Measurements from ENCODE around the gene PDE8B.

PDE8B gene

GRCh38 chr5:77222722-77223121 is 12.2 kb downstream of the PDE8B start:
- in situ Hi-C loops (cut with HindIII; ENCODE audit: low pct_ligation_motif_present, low pct_unique_long_range_greater_than_20kb, low sequenced_read_pairs): no loop called here
- DNase-seq: no peak

- in situ Hi-C loops (cut with HindIII; ENCODE audit: low pct_ligation_motif_present, low pct_unique_long_range_greater_than_20kb, low sequenced_read_pairs): no loop called here
- DNase-seq: no peak
Measured at GRCh38 chr5:77223653-77224052, 13.2 kb downstream of the PDE8B start.

DNA sequence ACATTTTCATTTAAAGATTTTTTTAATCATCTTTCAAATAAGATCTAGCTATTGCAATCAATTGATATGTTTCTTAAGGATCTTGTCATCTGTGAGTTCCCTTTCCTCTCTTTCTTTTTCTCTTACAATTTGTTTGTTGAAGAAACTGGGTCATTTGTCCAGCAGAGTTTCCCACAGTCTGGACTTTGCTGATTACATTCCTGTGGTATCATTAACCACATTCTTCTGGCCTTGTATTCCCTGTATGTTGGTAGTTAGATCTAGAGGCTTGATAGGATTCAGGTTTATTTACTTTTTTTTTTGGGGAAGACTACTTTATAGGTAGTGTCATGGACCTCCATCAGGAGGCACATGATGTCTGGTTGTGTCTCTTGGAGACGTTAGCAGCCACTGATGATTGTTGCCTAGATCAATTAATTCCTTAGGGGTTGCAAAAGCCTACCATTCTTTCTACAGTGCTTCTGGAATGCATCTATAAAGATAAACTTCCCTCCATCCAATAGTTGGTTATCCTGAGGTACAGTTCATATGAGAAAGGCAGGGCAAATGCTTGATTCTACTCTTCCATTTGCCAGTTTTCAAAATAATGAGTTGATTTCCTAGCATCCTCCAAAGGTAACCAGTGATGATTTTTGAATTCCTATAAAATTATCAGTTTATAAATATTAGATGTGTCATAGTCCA is 14.3 kb downstream of the PDE8B start:
- DNase-seq: no peak

GRCh38 chr5:77225531-77225930 is 15.1 kb downstream of the PDE8B start:
- in situ Hi-C loops (cut with HindIII; ENCODE audit: low pct_ligation_motif_present, low pct_unique_long_range_greater_than_20kb, low sequenced_read_pairs): no loop called here
- no peak for DNase-seq

More for the DNA sequence above, 14.3 kb downstream of the PDE8B start:
- in situ Hi-C loops (cut with HindIII; ENCODE audit: low pct_ligation_motif_present, low pct_unique_long_range_greater_than_20kb, low sequenced_read_pairs): no loop called here

- in situ Hi-C loops (cut with HindIII; ENCODE audit: low pct_ligation_motif_present, low pct_unique_long_range_greater_than_20kb, low sequenced_read_pairs): no loop called here
- no peak for DNase-seq
Measured at GRCh38 chr5:77229887-77230286, 19.4 kb downstream of the PDE8B start.

- DNase-seq: peak; percentile 2
- in situ Hi-C loops (cut with HindIII; ENCODE audit: low pct_ligation_motif_present, low pct_unique_long_range_greater_than_20kb, low sequenced_read_pairs): no loop called here
Measured at GRCh38 chr5:77230727-77231470, 20.4 kb downstream of the PDE8B start.

DNA sequence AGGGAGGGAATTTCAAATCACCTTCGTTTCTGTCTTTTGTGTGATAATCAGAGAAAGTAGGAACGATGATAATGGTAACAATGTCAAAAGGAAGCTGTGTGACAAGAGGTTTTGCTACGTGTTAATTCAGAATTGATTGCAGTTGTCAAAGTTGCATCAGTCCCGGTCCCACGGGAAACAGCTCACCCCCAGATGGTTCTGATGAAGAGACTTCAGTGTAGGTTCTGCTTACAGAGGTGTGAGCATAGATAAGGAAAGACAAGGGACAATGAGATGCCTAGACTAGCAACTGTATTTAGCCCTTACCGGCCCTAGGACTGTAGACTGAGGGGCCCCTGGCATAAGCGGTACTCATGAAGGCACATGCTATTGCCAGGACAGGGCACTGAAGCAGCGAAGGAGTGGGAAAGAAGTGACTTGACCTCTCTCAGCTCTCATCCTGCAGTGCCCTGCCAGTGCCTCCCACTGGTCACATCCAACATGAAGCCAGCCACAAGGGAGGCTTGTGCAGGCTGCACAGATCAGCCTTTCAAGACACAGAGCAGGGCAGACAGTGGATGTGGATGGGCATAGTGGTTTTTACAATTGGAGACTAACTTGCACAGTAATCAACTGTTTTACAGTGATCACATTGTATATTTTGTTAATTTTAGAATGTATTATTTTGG is 21.1 kb downstream of the PDE8B start:
- no peak for DNase-seq
- in situ Hi-C loops (cut with HindIII; ENCODE audit: low pct_ligation_motif_present, low pct_unique_long_range_greater_than_20kb, low sequenced_read_pairs): no loop called here

GRCh38 chr5:77232574-77233358 is 22.3 kb downstream of the PDE8B start:
- in situ Hi-C loops (cut with HindIII; ENCODE audit: low pct_ligation_motif_present, low pct_unique_long_range_greater_than_20kb, low sequenced_read_pairs): no loop called here
- DNase-seq: no peak

- DNase-seq: no peak
- in situ Hi-C loops (cut with HindIII; ENCODE audit: low pct_ligation_motif_present, low pct_unique_long_range_greater_than_20kb, low sequenced_read_pairs): no loop called here
Measured at GRCh38 chr5:77235846-77236721, 25.6 kb downstream of the PDE8B start.

GRCh38 chr5:77239126-77239741 is 28.8 kb downstream of the PDE8B start:
- DNase-seq: peak; percentile 18

GRCh38 chr5:77241444-77241843 is 31.0 kb downstream of the PDE8B start:
- no peak for DNase-seq
- in situ Hi-C loops (cut with HindIII; ENCODE audit: low pct_ligation_motif_present, low pct_unique_long_range_greater_than_20kb, low sequenced_read_pairs): no loop called here

More at GRCh38 chr5:77239126-77239741, 28.8 kb downstream of the PDE8B start:
- in situ Hi-C loops (cut with HindIII; ENCODE audit: low pct_ligation_motif_present, low pct_unique_long_range_greater_than_20kb, low sequenced_read_pairs): no loop called here

DNA sequence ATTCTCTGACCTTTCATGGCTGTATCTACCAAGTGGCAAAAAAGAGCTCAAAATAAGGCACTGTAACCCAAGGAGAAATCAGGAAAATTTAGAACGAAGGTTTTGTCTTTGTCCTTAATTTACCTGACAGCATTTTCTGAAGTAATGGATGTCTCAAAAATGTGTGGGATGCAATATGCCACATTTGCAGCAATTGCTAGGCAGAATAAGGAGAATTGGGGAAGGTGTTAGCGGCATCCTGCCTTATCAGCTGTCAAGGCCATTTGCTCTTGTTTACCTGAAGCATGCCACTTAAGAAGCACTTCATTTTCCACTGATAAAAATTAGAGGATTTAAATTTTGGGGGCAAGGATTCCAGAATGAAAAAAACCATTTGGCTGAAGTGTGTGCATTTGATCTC is 39.0 kb downstream of the PDE8B start:
- in situ Hi-C loops (cut with HindIII; ENCODE audit: low pct_ligation_motif_present, low pct_unique_long_range_greater_than_20kb, low sequenced_read_pairs): no loop called here

DNA sequence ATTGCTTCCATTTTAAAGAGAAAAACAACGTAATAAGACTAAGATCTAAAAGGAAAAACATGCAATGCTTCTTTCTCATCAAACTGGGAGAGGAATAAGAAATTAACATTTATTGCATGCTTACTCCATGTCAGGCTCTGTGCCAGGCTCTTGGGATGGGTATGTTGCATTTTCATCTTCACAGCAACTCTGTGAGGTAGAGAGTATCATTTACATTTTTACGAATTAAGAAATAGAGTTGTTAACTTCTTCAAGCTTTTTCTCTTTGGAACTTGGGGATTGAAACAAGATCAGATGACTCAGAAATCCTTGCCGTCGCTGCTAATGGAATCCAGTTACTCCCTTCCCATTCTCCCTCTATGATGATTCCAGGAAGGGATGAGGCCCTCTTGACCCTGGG is 39.5 kb downstream of the PDE8B start:
- in situ Hi-C loops (cut with HindIII; ENCODE audit: low pct_ligation_motif_present, low pct_unique_long_range_greater_than_20kb, low sequenced_read_pairs): no loop called here
- DNase-seq: no peak

More for the DNA sequence above, 39.0 kb downstream of the PDE8B start:
- DNase-seq: no peak

DNA sequence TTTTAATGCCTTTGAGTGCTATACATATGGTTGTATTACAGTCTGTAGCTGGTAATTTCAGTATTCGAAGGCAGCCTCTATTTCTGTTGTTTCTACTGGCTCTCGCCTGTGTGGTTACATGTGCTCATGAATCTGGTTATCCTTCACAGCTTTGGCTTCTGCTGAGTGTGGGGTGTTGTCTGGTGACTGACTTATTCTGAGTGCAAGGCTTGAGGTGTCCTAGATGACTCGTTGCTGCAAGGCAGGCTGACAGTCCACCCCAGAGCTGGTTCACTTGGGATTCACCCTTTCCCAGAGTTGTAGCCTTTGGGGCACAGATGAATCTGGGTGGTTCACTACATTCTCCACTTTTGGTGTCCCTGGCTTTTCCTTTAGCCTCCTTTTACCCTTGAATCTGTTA is 41.4 kb downstream of the PDE8B start:
- no peak for DNase-seq
- in situ Hi-C loops (cut with HindIII; ENCODE audit: low pct_ligation_motif_present, low pct_unique_long_range_greater_than_20kb, low sequenced_read_pairs): no loop called here

GRCh38 chr5:77255617-77256016 is 45.1 kb downstream of the PDE8B start:
- no peak for DNase-seq
- in situ Hi-C loops (cut with HindIII; ENCODE audit: low pct_ligation_motif_present, low pct_unique_long_range_greater_than_20kb, low sequenced_read_pairs): no loop called here

DNA sequence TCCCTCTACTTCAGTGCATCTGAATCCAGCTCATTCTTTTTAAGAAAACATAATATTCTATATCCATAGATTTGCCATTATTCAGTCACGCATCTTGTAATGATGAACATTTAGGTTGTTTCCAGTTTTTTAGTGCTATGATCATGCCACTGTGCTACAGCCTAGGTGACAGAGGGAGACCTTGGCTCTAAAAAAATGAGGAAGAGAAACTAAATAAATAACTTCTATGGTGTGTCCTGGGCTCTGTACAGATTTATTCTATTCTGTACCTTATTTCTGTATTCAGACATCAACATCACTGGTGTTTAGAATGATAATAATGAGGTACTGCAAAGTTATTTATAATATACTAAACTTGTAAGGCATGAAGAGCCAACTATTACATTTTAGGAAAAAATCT is 45.9 kb downstream of the PDE8B start:
- DNase-seq: no peak
- in situ Hi-C loops (cut with HindIII; ENCODE audit: low pct_ligation_motif_present, low pct_unique_long_range_greater_than_20kb, low sequenced_read_pairs): no loop called here

GRCh38 chr5:77258652-77259051 is 48.2 kb downstream of the PDE8B start:
- no peak for DNase-seq
- in situ Hi-C loops (cut with HindIII; ENCODE audit: low pct_ligation_motif_present, low pct_unique_long_range_greater_than_20kb, low sequenced_read_pairs): no loop called here

DNA sequence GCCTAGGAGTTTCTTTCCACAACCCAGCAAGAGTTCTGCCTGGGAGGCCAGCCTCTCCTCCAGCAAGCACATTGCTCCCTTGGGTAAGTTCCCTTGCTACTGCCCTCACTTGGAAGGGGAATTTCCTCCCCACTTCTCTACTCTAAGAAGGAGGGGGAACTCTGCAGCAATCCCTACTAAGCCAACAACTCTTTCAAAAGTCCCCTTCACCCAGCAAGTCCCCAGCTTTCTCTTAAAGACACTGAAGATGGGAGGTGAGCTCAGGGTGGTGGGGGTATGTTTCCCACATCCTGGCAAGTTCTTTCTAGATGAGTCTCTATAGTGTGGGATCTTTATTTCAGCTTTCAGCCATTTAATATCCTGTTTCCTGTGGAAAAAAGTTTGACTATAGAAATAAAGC is 49.0 kb downstream of the PDE8B start:
- DNase-seq: no peak
- in situ Hi-C loops (cut with HindIII; ENCODE audit: low pct_ligation_motif_present, low pct_unique_long_range_greater_than_20kb, low sequenced_read_pairs): no loop called here
